Measurements from ENCODE around the gene ANKS1B.

ANKS1B gene

DNA sequence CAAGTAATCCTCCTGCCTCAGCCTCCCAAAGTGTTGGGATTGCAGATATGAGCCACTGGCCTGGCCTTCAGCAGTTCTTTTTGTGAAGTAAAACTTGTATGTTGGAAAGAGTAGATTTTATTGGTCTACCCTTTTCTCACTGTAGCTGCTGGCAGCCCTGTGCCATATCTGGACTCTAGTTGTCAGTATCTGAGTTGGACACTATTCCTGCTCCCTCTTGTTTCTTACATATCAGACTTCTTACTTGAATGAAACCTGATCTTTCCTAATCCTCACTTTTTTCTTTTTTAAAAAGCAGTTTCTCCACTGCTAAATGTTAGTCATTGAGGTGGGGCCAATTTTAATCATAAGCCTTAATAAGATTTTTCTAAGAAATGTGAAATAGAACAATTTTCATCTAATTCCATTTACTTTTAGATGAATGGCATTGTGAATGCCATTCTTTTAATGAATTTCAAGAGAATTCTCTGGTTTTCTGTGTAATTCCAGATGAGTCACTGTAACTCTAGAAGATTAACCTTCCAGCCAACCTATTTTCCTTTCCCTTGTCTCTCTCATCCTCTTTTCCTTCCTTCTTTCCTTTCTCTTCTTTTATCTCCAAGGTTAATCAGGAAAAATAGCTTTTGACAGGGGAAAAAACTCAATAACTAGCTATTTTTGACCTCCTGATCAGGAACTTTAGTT, 1250.9 kb downstream of the ANKS1B start:
- TF ChIP-seq, protein P1, sequence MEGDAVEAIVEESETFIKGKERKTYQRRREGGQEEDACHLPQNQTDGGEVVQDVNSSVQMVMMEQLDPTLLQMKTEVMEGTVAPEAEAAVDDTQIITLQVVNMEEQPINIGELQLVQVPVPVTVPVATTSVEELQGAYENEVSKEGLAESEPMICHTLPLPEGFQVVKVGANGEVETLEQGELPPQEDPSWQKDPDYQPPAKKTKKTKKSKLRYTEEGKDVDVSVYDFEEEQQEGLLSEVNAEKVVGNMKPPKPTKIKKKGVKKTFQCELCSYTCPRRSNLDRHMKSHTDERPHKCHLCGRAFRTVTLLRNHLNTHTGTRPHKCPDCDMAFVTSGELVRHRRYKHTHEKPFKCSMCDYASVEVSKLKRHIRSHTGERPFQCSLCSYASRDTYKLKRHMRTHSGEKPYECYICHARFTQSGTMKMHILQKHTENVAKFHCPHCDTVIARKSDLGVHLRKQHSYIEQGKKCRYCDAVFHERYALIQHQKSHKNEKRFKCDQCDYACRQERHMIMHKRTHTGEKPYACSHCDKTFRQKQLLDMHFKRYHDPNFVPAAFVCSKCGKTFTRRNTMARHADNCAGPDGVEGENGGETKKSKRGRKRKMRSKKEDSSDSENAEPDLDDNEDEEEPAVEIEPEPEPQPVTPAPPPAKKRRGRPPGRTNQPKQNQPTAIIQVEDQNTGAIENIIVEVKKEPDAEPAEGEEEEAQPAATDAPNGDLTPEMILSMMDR (IDR thresholded peaks at IDR 0.05), result no peak

DNA sequence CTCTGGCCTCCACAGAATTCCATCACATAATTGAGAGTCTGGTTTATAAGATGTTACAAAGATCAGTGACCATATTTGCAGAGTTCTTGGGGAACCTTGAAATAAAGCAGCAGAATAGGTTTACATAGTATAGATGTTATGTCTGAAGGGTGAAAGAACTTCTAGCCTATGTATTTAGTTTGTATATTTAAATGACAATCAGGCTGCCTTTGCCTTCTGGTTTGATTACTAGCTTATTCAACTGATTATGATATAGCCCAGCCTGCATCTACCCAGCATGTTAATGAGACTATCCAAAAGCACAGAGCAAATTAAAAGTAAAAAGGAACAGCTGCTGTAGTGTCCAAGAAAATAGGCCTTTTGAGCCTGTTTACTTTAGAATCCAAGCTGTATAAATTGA, 1254.3 kb downstream of the ANKS1B start:
- TF ChIP-seq, protein P1 (IDR thresholded peaks at IDR 0.05), result no peak

DNA sequence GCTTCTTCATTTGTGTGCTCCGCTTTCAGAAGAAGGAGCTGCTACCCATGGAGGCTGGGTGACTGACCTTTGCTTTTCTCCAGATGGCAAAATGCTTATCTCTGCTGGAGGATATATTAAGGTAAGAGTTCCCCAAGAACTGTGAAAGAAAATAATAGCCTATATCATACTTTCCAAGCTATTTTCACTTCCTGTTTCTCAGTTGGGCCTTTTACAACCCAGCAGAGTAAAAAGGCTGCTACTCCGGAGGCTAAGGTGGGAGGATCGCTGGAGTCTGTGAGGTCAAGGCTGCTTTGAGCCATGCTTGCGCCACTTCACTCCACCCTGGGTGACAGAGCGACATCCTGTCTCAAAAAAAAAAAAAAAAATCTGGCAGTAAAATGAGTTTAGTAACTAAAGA, 1257.5 kb downstream of the ANKS1B start:
- TF ChIP-seq, protein P1 (IDR thresholded peaks at IDR 0.05), result no peak

DNA sequence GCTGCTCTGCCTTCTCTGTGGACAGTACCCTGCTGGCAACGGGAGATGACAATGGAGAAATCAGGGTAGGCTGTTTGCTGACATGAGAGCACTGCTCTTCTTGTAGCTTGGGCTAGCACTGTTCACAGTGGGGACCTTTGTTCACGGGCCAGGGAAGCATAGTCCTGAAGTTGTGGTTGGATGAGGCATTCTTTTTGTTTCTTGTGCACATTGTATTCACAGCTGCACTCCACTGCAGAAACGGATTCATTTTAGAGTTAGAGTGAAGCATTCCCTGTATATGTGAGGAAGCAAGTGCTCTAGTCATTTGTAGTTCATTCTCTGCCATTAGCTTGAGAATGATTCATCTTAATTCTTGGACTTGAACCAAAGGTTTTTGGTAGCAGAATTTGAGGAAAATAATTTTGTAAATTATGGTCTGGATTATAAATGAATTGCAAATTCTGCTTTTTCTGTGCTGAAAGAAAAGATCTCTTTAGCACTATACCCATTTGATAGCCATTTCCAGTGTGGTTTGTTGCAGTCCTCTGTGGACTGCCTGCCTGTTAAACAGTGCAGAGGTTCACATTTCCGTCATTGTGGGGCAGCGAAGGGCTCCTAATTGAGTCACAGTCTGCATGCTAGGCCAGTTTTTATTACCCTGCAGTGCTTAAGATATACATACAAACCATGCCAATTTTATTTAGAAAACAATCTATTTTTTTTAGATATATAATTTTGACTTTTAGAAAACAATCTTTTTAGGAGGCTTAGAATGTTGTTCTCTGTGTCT, 1259.1 kb downstream of the ANKS1B start:
- TF ChIP-seq, protein P1 (IDR thresholded peaks at IDR 0.05), result peak; percentile 47; the same call in 1 of the 2 replicates

DNA sequence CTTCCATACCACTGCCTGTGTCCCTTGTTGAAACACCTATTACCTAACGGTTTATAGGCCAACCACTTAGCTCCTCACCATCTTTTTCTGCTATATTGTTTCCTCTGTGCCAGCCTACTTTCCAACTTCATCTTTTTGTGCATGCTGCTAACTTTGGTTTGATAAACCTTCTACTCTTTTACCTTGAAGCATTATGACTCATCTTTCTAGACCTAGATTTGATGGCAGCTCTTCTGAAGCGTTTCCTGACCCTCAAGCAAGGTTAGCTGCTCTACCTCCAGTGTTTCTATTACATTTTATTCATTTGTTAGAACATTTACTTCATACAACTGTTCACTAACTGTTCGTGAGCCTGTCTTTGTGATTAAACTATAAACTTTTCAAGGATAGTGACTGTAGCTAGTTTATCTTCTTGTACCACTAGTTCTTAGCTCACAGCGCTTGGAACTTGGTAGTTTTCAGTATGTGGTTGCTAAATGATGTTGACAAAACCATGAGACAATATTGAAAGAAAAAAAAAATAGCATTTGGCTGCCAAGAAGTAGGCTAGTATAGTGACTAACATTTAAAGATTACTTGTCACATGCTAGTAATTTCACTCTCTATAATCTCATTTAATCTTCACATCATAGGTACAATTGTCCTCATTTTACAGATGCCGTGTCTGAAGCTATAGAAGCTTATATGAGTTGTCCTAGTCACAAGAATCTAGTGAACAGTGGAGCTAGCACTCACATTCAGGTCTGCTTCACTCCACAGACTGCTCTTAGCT, 1260.2 kb downstream of the ANKS1B start:
- TF ChIP-seq, protein P1 (IDR thresholded peaks at IDR 0.05), result no peak

DNA sequence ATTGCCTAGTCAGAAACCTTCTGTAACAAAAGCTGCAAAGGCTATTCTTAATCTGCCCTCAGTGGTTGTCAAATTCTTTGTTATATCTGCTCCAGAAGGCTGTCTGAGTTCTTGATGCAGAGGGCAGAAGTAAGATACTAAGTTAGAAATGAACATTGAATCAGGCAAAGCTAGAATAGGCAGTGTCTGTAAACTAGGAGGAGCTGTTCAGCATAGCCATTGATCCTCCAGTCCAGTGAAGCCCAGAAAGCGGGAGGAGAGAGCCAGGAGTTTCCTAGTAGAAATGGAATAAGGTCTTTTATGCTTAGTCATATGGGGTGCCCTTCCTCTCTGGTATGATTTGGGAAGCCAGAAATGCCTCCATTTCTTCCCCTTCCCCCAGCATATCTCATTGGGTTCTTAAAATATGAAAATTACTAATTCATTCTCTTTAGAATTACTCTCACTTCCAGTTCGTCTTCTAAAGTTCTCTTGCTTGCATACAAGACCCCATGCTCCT, 1263.5 kb downstream of the ANKS1B start:
- TF ChIP-seq, protein P1 (IDR thresholded peaks at IDR 0.05), result no peak
